GM23248 (cell line): ENCODE measurements around the gene H1-8.

Source experiments
- EZH2 ChIP-seq: fragments of 200-600 bp; sonication (generic); IDR thresholded peaks from 2 replicates; pipeline ENCODE4 v1.6.1; 2018; ENCODE audit warnings: antibody characterized with exemption, mild to moderate bottlenecking; ENCODE audit not compliant: insufficient read depth, poor library complexity, severe bottlenecking
- EZH2phosphoT487 ChIP-seq: fragments of 200-600 bp; sonication (generic); IDR thresholded peaks from 2 replicates; pipeline ENCODE4 v1.6.1; 2018; ENCODE audit warnings: antibody characterized with exemption, moderate library complexity, mild to moderate bottlenecking, low read depth; ENCODE audit not compliant: insufficient read depth

DNA sequence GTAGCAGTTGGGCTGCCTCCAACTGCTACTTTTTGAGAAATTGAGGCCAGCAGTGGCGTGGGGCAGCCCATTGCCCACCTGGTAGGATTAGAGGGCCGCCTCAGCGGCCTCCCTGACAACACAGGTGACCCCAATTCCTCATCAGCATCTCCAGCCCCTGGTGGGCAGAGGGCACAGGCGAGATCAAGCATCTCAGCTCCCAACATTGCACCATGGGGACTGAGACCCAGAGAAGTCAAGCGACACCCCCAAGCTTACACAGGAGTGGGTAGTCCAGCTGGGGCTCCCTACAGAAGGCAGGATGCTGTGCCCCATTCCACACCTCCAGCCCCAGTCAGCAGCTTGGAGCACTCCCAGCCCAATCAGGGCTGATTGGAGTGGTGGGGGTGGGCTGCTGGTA is 228 bp upstream of the H1-8 start:
- no peak for TF ChIP-seq EZH2
- TF ChIP-seq EZH2phosphoT487, result no peak
